Measurements from ENCODE around the gene CUTA.
A peak's percentile ranks its signal among the peaks of the same experiment; 100 is the strongest.

CUTA gene

GRCh38 chr6:33420491-33421343 lies 2.8 kb upstream of the CUTA start:
- no peak for DNase-seq (ENCODE audit: low read depth)

- DNase-seq (ENCODE audit: low read depth): no peak
Observed at GRCh38 chr6:33419580-33420490, 1.9 kb upstream of the CUTA start, which contains the start of gene SYNGAP1. TSS of gene SYNGAP1 (plus strand) at chr6:33420065. CDS start at chr6:33420265, 200 bp downstream.

GRCh38 chr6:33418690-33419291 lies 884 bp upstream of the CUTA start:
- no peak for DNase-seq (ENCODE audit: low read depth)

DNA sequence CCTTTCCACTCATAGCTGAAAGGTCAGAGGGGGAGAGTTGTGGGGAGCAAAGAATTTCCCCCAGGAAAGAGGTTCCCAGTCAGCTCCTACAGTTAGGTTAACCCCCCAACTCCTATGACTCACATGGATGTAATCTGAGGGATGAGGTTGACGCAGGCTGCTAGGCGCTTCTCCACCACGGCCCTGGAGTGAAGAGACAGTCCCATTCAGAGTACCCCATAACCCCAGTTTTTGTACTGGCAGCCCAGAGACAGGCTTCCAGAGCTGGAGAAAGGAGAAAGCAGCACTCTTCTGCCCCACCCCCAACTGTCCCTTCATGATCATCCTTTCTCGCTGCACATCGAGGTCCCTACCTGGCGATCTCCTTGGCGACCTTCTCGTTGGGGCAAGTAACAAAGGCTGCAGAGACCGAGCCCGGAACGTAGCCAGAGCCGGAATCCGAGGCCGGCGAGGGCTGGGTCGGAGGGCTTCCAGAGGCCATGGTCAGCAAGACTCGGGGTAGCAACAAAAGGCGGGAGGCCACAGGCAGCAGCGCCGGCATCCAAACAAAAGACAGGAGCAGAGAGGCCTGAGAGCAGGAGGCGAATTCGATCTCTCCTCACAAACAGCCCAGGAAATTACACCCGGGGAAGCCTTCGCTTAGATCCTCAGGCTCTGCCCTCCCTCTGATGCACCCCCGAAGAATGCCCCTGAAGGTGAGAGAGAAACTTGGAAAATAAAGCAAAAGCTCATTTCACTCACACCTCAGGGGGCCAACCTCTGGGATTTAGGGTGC lies 592 bp downstream of the CUTA start:
- DNase-seq (ENCODE audit: low read depth): no peak

- no peak for DNase-seq (ENCODE audit: low read depth)
Observed at GRCh38 chr6:33416386-33417127, 1.4 kb downstream of the CUTA start.

DNA sequence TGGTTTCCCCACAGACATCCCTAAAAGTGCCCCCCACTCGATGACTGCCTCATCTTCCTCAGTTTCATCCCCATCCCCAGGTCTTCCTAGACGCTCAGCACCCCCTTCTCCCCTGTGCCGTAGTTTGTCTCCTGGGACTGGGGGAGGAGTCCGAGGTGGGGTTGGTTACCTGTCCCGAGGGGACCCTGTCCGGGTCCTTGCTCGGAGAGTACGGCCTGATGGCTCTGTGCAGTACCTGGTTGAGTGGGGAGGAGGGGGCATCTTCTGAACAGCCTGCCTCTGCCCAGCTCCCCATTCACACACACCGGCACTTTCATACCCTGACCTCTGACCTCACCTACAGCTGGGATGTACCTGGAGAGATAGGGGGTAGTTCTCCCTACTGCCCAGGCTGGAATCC lies 2.1 kb downstream of the CUTA start:
- DNase-seq (ENCODE audit: low read depth): no peak

DNA sequence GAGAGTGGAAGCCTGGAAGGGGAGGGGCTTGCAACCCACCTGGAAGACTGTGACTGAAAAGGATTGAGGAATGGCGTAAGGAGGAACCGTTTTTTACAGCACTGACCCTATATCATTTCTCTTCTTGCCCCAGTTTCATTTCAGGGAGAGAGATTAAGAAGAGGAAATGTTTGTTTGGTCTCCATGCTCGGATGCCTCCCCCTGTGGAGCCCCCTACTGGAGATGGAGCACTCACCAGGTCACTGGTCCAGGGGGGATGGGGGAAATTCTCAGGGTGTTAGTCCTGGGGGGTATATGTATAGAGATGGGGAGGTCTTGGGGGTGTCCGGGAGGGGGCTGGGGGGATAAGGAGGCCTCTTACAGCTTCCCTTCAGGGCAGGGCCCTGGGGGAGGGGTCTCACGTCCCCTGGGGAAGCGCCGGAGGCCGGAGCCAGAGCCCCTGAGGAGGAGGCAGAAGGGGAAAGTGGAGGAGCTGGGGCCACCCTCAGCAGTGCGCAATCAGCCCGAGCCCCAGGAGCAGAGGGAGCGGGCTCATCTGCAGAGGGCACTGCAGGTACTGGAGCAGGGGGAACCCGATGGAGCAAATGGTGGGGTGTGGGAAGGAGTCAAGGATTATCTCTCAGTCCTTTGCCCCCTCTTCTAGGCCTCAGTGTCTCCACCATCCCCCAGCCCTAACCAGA lies 3.2 kb downstream of the CUTA start:
- no peak for DNase-seq (ENCODE audit: low read depth)

- no peak for DNase-seq (ENCODE audit: low read depth)
Observed at GRCh38 chr6:33413241-33414120, 4.4 kb downstream of the CUTA start.

DNA sequence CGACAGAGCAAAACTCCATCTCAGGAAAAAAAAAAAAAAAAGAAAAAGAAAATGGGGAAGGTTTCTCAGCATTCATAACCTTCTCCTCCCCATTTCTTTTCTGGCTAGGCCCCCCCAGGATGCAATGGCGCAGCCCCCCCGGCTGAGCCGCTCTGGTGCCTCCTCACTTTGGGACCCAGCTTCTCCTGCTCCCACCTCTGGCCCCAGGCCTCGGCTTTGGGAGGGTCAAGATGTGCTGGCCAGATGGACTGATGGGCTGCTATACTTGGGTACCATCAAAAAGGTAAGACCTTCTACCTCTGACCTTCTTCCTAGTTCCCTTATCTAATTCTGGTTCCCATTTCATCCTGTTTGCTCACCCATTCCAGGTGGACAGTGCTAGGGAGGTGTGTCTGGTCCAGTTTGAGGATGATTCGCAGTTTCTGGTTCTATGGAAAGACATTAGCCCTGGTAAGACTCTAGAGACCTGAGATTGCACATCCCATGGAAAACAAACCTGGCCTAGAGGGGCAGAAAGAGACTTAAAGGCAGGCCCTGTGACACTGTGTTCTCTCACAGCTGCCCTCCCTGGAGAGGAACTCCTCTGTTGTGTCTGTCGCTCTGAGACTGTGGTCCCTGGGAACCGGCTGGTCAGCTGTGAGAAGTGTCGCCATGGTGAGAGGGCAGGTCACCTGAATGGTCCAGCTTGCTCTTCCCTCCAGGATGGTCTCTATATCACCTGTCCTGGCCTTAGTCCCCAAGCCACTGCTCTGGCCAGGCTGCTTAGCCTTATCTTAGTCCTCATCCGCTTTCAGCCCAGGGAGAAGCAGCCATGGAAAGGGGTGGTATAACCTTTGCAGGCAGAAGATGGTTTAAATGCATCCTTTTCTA lies 5.5 kb downstream of the CUTA start:
- no peak for DNase-seq (ENCODE audit: low read depth)

- DNase-seq (ENCODE audit: low read depth): no peak
Observed at GRCh38 chr6:33411632-33412005, 6.3 kb downstream of the CUTA start.

DNA sequence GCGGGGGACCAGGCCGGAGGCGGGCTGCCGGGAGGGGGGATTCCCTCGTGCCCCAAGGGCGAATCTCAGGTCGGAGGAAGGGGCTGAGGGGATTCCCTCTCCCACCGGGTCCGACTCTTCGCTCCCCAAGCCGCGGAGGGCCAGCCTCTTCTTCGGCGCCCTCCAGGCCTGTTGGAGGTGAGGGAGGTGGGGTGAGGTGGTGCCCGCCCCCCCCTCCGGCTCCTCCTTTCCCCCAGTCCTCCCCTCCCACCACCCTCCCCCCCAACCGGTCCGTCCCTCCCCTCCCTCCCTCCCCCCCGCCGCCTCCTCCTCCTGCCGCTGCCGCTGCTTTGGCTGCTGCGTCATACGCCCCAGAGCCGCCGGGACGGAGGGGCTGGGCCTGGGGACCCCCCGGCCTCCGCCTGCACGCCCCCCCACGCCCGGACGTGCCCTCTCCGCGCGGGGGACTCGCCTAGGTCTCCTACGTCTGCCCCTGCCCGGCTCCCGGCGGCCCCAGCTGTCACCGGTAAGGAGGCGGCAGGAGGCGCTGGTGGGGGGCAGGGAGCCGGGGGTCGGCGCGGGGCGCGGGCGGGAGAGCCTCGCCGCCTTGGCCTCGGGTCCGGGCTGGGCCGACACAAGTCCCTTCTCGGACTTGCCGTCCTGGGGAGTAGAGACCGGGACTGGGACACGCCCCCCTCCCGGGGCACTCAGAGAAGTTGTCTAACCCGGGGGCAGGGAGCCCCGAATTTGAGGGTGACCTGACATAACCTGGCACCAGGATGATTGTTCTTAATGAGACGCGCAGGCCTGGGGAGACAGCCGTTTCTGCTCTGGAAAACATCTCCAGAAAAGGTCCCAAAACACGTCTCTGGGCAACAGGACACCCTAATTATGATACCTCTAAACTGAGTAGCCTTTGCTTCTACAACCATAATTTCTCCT lies 6.9 kb downstream of the CUTA start, which contains the start of gene PHF1:
Gene PHF1 (plus strand): TSS at position 304 of the 921 bp plus-strand sequence. CDS start 1,250 bp downstream, outside the sequence.
- DNase-seq (ENCODE audit: low read depth): no peak

DNA sequence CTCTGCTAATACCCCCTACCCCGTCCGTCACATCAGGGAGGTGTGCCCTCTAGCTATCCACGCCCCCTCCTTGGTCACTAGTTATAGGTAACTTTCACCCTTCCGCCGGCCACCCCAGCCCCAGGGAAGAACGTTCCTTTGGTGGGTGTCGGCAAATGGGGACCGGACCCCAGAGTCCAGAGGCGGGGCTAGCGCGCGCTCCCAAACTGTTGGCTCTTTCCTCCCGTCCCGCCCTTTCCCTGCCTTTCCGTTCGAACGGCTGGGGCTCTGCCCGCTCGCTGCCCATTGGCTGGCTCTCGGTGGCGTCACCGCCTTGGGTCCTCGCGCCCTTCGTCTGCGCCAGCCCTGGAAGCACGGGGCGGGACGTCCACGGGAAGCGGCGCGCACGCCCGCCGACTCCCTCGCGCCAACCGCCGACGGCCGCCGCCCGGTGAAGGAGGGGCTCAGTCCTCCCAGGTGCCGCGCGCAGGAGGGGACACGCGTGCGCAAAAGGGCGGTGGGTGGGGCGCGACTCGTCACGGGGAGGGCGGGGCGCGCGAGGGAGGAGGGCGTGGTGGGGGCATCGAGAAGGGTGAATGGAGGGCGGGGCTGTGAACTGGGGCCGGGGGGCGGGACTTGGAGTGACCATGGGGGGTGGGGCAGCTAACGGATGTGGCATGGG lies 7.7 kb downstream of the CUTA start:
- peak; percentile 95 for DNase-seq (ENCODE audit: low read depth)

DNA sequence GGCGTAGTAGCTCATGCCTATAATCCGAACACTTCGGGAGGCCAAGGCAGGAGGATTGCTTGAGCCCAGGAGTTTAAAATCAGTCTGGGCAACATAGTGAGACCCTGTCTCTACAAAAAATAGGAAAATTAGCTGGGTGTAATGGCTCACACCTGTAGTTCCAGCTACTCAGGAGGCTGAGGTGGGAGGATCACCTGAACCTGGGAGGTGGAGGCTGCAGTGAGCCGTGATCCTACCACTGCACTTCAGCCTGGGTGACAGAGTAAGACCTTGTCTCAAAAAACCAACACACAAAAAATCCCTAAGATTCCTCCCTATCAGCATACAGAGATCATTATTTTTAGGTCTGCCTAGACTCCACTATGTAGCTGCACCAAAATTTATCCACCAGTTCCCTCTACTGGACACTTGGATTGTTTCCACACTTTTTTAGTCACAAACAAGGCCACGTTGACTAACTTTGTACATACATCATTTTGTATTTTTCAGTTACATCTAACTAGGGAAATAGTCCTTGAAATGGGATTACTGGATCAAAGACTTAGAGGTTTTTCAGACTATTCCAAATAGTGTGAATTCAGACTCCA lies 10.7 kb downstream of the CUTA start:
- no peak for DNase-seq (ENCODE audit: low read depth)

GRCh38 chr6:33406126-33406525 lies 11.8 kb downstream of the CUTA start:
- DNase-seq (ENCODE audit: low read depth): no peak

DNA sequence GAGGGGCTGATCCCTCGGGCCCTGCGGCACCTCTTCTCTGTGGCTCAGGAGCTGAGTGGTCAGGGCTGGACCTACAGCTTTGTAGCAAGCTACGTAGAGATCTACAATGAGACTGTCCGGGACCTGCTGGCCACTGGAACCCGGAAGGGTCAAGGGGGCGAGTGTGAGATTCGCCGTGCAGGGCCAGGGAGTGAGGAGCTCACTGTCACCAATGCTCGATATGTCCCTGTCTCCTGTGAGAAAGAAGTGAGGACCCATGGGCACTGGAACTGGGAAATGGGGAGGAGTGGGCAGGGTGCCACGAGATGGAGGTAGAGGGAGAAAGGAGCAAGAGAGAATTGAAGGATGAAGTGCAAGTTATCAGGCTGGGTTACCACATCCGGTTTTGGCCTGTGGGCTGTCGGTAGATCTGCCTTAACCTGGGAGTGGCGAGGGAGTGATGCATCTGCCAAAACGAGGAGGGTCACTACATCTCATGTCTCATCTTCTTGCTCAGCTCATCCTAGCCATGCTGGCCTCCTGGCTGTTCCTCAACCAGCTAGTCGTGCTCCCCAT lies 12.4 kb downstream of the CUTA start:
- DNase-seq (ENCODE audit: low read depth): no peak

GRCh38 chr6:33404884-33405283 lies 13.0 kb downstream of the CUTA start:
- no peak for DNase-seq (ENCODE audit: low read depth)

All from stimulated activated CD8-positive, alpha-beta memory T cell treated with anti-CD3 and anti-CD28 coated beads, Interleukin-15, amount 100 ng/mL, for 24 hours (primary cell).